Stimulated activated naive CD8-positive, alpha-beta T cell treated with anti-CD3 and anti-CD28 coated beads, Interleukin-15, Interleukin-2, amounts not matched to agents 100 ng/mL and 50 ng/mL, for 24 hours (primary cell): ENCODE measurements around the gene ESPN.
A peak's percentile ranks its signal among the peaks of the same experiment; 100 is the strongest.
"Not testable (repeated sequence)": the region's sequence is repeated elsewhere in the genome, so short reads cannot be mapped to it uniquely, and the experiment has no call there.

Experiments used
- H3K27ac Mint-ChIP-seq: one replicate; pipeline ENCODE4 v1.8.0; 2021; ENCODE audit warnings: mild to moderate bottlenecking, mixed read lengths
- H3K27me3 Mint-ChIP-seq: one replicate; pipeline ENCODE4 v1.8.0; 2021; ENCODE audit warnings: mixed read lengths
- H3K36me3 Mint-ChIP-seq: one replicate; pipeline ENCODE4 v1.8.0; 2021; ENCODE audit warnings: low read depth, mixed read lengths
- H3K4me1 Mint-ChIP-seq: one replicate; pipeline ENCODE4 v1.8.0; 2021; ENCODE audit warnings: low read depth, mixed read lengths
- H3K4me3 Mint-ChIP-seq: one replicate; pipeline ENCODE4 v1.8.0; 2021; ENCODE audit warnings: mild to moderate bottlenecking, mixed read lengths
- H3K9me3 Mint-ChIP-seq: one replicate; pipeline ENCODE4 v1.8.0; 2021; ENCODE audit warnings: mixed read lengths

Gene ESPN, protein sequence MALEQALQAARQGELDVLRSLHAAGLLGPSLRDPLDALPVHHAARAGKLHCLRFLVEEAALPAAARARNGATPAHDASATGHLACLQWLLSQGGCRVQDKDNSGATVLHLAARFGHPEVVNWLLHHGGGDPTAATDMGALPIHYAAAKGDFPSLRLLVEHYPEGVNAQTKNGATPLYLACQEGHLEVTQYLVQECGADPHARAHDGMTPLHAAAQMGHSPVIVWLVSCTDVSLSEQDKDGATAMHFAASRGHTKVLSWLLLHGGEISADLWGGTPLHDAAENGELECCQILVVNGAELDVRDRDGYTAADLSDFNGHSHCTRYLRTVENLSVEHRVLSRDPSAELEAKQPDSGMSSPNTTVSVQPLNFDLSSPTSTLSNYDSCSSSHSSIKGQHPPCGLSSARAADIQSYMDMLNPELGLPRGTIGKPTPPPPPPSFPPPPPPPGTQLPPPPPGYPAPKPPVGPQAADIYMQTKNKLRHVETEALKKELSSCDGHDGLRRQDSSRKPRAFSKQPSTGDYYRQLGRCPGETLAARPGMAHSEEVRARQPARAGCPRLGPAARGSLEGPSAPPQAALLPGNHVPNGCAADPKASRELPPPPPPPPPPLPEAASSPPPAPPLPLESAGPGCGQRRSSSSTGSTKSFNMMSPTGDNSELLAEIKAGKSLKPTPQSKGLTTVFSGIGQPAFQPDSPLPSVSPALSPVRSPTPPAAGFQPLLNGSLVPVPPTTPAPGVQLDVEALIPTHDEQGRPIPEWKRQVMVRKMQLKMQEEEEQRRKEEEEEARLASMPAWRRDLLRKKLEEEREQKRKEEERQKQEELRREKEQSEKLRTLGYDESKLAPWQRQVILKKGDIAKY

DNA sequence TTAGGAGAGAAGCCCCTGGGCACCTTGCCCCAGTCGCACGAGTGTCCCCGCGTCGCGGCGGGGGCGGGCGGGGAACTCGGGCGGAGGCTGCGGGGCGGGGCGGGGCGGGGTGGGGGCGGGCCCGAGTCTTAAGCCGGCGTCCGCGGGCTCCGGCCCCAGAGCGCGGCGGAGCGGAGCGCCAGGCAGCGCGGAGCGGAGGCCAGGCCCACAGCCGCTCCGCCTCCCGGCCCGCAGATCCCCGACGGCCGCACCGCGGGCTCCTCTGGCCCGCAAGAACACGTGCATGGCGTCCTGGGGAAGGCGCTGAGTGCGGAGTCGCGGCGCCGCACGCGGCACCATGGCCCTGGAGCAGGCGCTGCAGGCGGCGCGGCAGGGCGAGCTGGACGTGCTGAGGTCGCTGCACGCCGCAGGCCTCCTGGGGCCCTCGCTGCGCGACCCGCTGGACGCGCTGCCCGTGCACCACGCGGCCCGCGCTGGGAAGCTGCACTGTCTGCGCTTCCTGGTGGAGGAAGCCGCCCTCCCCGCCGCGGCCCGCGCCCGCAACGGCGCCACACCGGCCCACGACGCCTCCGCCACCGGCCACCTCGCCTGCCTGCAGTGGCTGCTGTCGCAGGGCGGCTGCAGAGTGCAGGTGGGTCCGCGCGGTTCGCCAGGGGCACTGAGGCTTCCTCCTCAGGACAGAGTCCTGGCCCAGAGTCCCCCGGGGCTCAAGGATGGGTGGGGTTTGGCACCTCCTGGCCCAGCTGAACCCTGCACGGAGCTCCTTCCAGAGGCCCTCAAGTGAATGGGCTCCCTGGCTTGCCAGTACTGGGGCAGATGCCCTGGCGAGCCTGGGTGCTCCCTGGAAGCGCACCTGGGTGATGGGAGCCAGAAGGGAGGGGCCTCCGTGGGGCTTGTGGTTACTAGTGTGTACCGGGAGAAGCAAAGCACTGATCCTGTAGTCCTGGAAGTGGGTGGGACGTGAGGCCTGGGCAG is at the start of gene ESPN:
Gene ESPN, plus strand, starts transcription at position 158 of the 975 bp plus-strand sequence. Its CDS starts 180 bp downstream, at position 338.
- Mint-ChIP-seq H3K27ac (no peak within 1 kb of the TSS), H3K27me3 (peaks cover 30% of the 10 kb centered on the region), H3K36me3 (no peaks in the 10 kb centered on the region), H3K9me3 (no peaks in the 10 kb centered on the region), H3K4me3 (peak within 1 kb of the TSS; percentile 25), H3K4me1 (peaks cover 14% of the 10 kb centered on the region)

DNA sequence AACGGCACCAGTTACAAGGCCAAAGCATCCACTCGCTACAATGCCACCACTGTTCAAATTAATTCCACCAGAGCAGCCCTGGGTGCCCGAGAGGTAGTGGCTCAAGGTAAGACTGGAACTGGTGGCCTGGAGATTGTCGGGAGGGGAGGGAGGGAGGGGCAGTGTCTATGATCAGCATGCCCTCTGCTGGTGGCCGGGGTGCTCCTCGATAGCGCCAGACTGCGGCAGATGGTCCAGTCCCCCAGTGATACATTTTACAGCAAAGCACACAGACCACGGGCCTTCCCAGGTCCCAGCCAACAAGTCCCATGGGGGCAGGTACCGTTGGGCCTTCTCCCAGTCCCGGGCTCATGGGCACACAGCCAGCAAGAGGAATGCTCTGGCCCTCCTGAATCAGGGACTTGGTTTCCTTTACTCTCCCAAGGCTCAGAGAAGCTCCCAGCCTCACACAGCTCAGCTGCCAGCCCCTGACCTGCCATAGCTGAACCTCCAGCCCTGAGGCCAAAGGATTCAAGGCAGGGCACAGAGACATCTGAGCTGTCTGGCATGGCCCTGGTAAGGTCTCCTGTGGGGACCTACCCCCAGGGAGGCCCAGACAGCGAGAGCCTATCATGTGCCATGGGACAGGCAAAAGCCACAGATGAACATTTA is 46.4 kb upstream of the ESPN start:
- Mint-ChIP-seq H3K27ac (no peak overlapping the region), H3K36me3 (no peaks in the 10 kb centered on the region), H3K4me3 (no peak overlapping the region), H3K4me1 (no peaks in the 10 kb centered on the region), H3K27me3 (no peaks in the 10 kb centered on the region), H3K9me3 (no peaks in the 10 kb centered on the region)

DNA sequence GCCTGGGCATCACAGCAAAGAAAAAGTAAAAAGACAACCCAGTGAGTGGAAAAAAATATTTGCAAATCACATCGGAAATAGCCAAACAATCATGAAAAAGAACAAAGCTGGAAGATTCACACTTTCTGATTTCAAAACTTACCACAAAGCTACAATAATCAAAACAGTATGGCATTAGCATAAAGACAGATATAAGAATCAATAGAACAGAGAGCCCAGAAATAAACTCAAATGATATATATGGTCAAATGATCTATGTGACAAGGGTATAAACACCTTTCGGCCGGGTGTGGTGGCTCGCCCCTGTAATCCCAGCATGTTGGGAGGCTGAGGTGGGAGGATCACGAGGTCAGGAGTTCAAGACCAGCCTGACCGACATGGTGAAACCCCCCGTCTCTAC is 44.5 kb upstream of the ESPN start:
- Mint-ChIP-seq H3K9me3 (no peaks in the 10 kb centered on the region), H3K4me1 (no peaks in the 10 kb centered on the region), H3K27ac (no peak overlapping the region), H3K36me3 (no peaks in the 10 kb centered on the region), H3K4me3 (no peak overlapping the region), H3K27me3 (no peaks in the 10 kb centered on the region)

DNA sequence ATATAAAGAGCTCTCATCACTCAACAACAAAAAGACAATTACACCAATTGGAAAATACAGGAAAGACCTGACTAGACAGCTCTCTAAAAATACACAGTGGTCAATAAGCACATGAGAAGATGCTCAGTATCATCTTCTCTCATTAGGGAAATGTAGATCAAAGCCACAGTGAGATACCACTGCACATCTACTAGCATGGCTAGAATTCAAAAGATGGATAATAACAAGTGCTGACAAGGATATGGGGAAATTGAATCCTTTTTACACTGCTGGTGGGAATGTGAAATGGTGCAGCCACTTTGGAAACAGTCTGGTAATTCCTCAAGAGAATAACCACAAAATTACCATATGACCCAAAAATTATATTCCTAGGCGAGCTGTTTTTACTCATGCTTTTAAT is 40.4 kb upstream of the ESPN start:
- Mint-ChIP-seq H3K27ac (no peak overlapping the region), H3K4me3 (no peak overlapping the region), H3K36me3 (no peaks in the 10 kb centered on the region), H3K9me3 (no peaks in the 10 kb centered on the region), H3K4me1 (no peaks in the 10 kb centered on the region), H3K27me3 (no peaks in the 10 kb centered on the region)

DNA sequence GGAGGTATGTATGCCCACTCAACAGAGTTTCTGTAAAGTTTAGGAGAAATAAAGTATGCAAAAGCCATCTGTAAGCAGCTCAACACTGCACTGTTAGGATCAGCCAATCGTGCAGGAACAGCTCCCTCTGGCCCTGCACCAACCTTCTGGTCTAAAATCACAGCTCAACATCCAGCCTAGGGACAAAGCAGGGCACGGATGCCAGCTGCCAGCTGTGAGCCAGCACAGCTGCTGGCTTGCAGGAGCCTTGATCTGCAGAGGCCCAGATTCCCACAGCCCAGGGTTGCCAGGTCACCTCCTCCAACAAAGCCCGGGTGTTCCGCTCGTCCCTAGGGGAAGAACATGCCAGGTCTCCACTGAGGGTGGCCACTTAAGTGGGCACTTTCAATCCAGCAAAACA is 39.6 kb upstream of the ESPN start:
- H3K9me3 Mint-ChIP-seq, result no peaks in the 10 kb centered on the region
- H3K4me1 Mint-ChIP-seq, result peaks cover 3% of the 10 kb centered on the region
- peaks cover 1% of the 10 kb centered on the region for H3K36me3 Mint-ChIP-seq
- no peak overlapping the region for H3K4me3 Mint-ChIP-seq
- no peak overlapping the region for H3K27ac Mint-ChIP-seq
- no peaks in the 10 kb centered on the region for H3K27me3 Mint-ChIP-seq

DNA sequence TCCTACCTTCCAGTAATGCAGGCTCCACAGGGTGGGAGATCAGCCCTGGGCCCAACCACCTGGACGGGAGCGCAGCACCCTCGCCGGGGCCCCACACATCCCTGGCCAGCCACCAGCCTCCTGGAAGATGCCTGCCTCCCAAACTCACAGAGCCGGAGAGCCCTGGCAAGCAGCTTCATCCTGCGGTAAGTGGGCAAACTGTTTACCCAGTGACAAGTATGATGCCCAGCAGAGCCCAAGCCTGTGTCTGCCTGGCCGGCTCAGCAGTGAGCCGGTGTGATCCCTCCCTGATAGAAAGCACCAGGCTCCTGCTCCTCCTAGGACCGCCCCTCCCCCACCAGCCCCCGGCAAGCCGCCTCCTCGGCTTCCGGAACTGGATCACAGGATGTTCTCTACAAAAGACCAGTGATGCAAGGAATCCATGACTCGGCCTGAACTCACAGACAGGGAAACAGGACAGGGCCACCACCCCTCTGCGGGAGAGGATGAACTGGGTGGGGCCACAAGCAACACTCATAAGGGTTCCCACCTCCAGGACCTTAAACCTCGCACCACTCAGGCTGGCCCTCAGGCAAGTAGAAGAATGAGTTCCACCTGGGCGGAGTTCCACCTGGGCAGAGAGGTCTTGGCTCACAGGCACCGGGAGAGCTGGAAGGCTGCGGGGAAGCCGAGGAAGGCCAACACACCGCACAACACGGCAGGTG is 38.9 kb upstream of the ESPN start:
- Mint-ChIP-seq H3K4me3 (no peak overlapping the region), H3K27me3 (no peaks in the 10 kb centered on the region), H3K9me3 (no peaks in the 10 kb centered on the region), H3K36me3 (peaks cover 3% of the 10 kb centered on the region), H3K4me1 (peaks cover 6% of the 10 kb centered on the region), H3K27ac (no peak overlapping the region)

DNA sequence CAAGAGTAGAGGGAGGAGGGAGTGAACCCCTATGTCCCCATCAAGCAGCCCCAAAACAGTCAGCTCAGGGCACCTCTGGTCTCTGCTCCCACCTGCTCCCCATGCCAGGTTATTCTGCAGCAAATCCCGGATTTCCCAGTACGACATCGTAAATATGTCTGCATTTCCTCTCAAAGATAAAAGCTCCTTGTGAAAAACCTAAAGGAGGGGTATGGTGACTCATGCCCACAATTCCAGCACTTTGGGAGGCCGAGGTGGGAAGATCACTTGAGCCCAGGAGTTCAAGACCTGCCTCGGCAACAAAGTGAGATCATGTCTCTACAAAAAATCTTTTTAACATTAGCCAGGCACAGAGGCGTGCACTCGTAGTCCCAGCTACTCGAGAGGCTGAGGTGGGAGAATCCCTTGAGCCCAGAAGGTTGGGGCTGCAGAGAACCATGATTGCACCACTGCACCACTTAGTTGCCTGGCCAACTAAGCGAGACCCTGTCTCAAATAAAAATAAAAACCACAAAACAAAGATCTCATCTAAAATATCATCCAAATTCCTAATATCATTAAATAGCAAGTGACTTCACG is 38.1 kb upstream of the ESPN start:
- no peak overlapping the region for H3K4me3 Mint-ChIP-seq
- H3K27me3 Mint-ChIP-seq, result no peaks in the 10 kb centered on the region
- H3K27ac Mint-ChIP-seq, result no peak overlapping the region
- peaks cover 6% of the 10 kb centered on the region for H3K4me1 Mint-ChIP-seq
- no peaks in the 10 kb centered on the region for H3K9me3 Mint-ChIP-seq
- peaks cover 3% of the 10 kb centered on the region for H3K36me3 Mint-ChIP-seq

DNA sequence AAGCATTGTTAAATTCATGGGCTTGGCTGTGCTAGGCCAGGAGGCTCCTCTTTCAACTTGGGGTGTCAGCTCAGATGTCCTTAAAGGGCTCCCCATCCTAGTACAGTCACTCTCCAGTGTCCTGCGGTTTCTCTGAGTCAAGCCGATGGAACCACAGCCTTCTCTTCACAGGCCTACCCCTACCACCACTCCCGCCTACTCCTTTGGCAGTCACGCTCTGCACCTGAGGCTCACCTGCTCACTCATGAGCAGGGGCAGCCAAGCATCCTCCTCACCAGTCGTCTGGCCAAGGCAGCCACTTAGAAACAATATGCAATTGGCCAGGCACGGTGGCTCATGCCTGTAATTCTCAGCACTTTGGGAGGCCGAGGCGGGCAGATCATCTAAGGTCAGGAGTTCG is 34.6 kb upstream of the ESPN start:
- Mint-ChIP-seq H3K4me1 (peaks cover 24% of the 10 kb centered on the region), H3K27me3 (no peaks in the 10 kb centered on the region), H3K27ac (no peak overlapping the region), H3K9me3 (no peaks in the 10 kb centered on the region), H3K36me3 (peaks cover 3% of the 10 kb centered on the region), H3K4me3 (no peak overlapping the region)

DNA sequence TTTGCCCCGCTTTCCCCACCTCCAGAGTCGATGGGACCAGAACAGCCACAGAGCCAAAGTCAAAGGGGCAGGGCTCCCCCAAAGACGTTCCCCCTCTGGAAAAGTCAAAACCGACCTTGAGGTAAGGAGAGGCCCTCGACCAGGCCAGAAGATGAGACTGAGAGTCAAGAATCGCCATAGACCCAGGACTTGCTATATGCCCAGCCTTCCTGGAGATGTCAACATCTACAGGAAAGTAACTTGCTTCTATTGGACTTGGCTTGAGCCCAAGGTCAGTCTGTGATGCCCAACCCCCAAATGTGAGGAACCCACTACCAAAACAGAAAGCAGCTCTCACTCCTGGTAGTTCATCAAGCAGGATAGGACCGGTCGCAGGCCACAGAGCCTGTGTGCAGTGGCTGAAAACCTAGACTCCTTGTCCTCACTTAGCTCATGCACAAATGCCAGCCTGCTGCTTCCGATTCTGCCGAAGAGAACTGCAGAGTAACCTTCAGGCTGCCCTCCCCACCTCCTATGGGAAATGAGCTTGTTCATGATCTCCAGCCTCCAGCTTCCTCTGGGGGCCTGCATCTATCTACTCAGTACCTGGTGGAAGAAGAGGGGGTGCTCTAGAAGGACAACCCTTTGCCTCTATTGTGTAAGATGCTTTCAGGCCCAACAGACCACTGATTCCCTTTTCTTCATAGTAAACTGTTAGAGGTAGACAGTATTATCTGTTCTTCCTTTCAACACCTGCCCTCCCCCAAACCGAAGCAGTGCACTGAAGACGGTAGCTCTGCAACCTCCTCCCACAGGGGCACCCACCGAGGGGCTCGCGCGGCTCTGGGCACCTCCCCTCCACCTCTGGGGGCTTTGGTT is 32.4 kb upstream of the ESPN start:
- Mint-ChIP-seq H3K27ac (peak overlapping the region; percentile 71), H3K27me3 (no peaks in the 10 kb centered on the region), H3K4me3 (peak overlapping the region; percentile 83), H3K36me3 (peaks cover 3% of the 10 kb centered on the region), H3K4me1 (peaks cover 28% of the 10 kb centered on the region), H3K9me3 (no peaks in the 10 kb centered on the region)

DNA sequence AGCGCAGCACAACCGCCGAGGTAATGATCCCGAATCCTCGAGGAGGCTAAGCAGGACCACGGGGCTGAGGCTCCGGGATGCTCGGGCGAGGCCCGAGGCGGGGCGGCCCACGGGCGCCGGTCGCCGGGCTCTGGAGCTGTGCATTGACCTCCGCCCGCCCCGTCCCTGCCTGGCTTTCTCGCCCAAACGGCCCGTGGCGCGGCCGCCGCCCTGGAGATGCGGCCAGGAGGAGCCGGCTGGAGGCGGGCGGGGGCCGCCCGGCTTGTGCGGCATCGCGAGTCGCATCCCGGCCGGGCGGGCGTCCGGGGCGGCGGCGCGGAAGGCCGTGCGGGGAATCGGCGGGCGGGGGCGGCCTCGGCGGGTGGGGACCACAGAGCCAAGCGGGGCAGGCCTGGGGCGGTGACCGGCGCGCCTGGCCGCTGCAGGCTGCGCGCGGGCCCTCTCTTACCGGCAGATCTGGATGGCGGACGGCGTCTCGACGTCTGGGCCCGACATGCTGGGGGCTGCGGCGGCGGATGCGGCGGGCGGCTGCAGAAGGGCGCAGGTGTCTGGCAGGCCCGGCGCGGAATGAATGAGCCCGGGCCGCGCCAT is 31.7 kb upstream of the ESPN start:
- peaks cover 28% of the 10 kb centered on the region for H3K4me1 Mint-ChIP-seq
- H3K36me3 Mint-ChIP-seq, result peaks cover 3% of the 10 kb centered on the region
- peak overlapping the region; percentile 83 for H3K4me3 Mint-ChIP-seq
- H3K27me3 Mint-ChIP-seq, result no peaks in the 10 kb centered on the region
- H3K9me3 Mint-ChIP-seq, result no peaks in the 10 kb centered on the region
- H3K27ac Mint-ChIP-seq, result peak overlapping the region; percentile 71

DNA sequence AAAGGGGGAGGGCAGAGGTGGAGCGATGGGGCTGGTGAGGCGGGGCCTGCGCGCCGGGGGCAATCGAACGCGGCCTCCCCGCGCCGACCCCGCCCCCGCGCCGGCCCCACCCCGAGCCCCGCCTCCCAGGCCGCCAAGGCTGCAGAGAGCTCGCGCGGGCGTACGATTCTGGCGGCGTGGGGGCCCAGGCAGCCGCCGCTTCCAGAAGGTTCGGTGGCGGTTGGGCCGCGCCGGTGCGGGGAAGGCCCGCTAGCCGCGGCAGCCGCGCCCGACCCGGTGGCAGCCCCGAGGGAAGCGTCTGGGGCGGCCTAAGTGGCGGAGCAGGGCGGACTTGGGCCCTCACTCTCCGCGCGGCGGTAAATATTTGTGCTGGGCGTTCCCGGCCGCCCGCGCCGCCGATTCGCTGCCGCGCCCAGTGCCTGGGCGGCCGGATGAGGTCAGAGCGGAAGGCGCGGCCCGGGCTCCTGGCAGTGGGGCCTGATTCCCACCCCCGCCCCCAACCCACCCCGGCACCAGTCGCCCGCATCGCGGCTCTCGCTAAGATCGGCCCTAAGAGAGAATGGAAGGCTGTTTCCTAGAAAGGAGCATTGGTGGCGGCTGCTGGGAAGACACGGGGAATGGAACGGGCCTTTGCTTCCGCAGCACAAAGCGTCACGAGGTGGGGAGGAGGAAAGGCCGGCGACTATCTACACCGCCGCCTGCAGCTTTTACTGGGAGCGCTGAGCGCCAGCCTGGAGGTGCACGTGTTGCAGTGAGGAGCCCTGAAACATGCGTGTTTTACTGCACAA is 31.0 kb upstream of the ESPN start, which contains the start of gene ACOT7:
Gene ACOT7, minus strand, starts transcription at position 368 of the 788 bp plus-strand sequence. CDS start 368 bp downstream, outside the sequence.
- Mint-ChIP-seq H3K9me3 (no peaks in the 10 kb centered on the region), H3K27me3 (no peaks in the 10 kb centered on the region), H3K36me3 (peaks cover 3% of the 10 kb centered on the region)

DNA sequence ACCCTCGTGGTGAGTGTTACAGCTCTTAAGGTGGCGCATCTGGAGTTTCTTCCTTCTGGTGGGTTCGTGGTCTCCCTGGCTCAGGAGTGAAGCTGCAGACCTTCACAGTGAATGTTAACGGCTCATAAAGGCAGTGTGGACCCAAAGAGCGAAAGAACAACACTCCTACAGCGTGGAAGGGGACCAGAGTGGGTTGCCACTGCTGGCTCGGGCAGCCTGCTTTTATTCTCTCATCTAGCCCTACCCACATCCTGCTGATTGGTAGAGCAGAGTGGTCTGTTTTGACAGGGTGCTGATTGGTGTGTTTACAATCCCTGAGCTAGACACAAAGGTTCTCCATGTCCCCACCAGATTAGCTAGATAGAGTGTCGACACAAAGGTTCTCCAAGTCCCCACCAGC is 29.4 kb upstream of the ESPN start:
- Mint-ChIP-seq H3K4me1 (peaks cover 23% of the 10 kb centered on the region), H3K4me3 (peak overlapping the region; percentile 24)
- H3K9me3 Mint-ChIP-seq, H3K36me3 Mint-ChIP-seq, H3K27me3 Mint-ChIP-seq, H3K27ac Mint-ChIP-seq: not testable (repeated sequence)

More for the DNA sequence above, 31.0 kb upstream of the ESPN start, which contains the start of gene ACOT7:
- peaks cover 28% of the 10 kb centered on the region for H3K4me1 Mint-ChIP-seq
- H3K4me3 Mint-ChIP-seq, result peak within 1 kb of the TSS; percentile 86
- peak within 1 kb of the TSS; percentile 92 for H3K27ac Mint-ChIP-seq
